HepG2 (cell line): Measurements from ENCODE around the gene ELAVL3.

Experiments
- CTCF ChIP-seq: sonication (generic); formaldehyde crosslinking; IDR thresholded peaks from 2 replicates; pipeline ENCODE4 v1.5.0; 2020; ENCODE audit warnings: mild to moderate bottlenecking, missing genetic modification reagents, moderate library complexity
- HDAC6 ChIP-seq: fragments of 200-600 bp; sonication (generic); IDR thresholded peaks from 2 replicates; pipeline ENCODE4 v1.7.0; 2017; ENCODE audit warnings: mild to moderate bottlenecking, antibody characterized with exemption, low read length, low read depth
- MAFK ChIP-seq, 2 experiments: IDR thresholded peaks in 1 of 2; conservative IDR thresholded peaks in 1 of 2; 2 replicates each; pipeline ENCODE4 v1.6.1; 2011; ENCODE audit warnings: improper control_type of control experiment in 2 of 2, low read length in 2 of 2
- NR0B2 ChIP-seq: sonication (generic); formaldehyde crosslinking; IDR thresholded peaks from 2 replicates; pipeline ENCODE4 v1.4.0; 2020; ENCODE audit warnings: mild to moderate bottlenecking, missing genetic modification reagents
- POLR2AphosphoS2 ChIP-seq: IDR thresholded peaks from 2 replicates; pipeline ENCODE4 v1.6.1; 2011; ENCODE audit warnings: low read depth, low read length, improper control_type of control experiment
- PRPF4 ChIP-seq: fragments of 200-400 bp; formaldehyde crosslinking; IDR thresholded peaks from 2 replicates; pipeline ENCODE4 v1.6.1; 2016; ENCODE audit warnings: low read length, low read depth; ENCODE audit not compliant: poor library complexity, severe bottlenecking
- SMC3 ChIP-seq: IDR thresholded peaks from 2 replicates; pipeline ENCODE4 v1.6.1; 2011; ENCODE audit warnings: low read length, improper control_type of control experiment
- U2AF2 ChIP-seq: fragments of 200-400 bp; formaldehyde crosslinking; IDR thresholded peaks from 2 replicates; pipeline ENCODE4 v1.6.1; 2017; ENCODE audit warnings: low read depth, mild to moderate bottlenecking, low read length
- ZBTB33 ChIP-seq: sonication (generic); formaldehyde crosslinking; IDR thresholded peaks from 2 replicates; pipeline ENCODE4 v1.4.0; 2020; ENCODE audit warnings: missing genetic modification reagents
- ZBTB7B ChIP-seq: sonication (generic); formaldehyde crosslinking; IDR thresholded peaks from 2 replicates; pipeline ENCODE4 v1.4.0; 2020; ENCODE audit warnings: missing genetic modification reagents

DNA sequence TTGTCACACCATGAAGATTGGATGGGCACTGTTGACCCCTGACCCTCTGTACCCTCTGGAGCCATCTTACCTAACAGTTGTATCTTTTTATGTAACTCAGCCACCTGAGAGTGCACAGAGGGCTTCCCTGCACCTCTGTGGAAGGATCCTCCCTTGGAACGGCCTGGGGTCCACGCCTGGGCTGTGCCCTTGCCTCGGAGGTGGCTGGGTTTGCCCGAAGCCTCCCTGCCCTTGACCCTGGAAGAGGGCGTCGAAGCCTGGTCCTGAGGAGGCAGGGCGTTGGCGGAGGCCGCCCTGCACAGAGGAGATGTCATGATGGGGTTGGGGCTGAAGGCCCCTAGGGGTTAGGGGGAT, 46.2 kb downstream of the ELAVL3 start:
- TF ChIP-seq ZBTB7B (no peak), HDAC6 (no peak), POLR2AphosphoS2 (no peak), NR0B2 (CRISPR knock-in tag) (no peak), MAFK (conservative IDR thresholded peaks at IDR 0.05 in 1 of 2, IDR thresholded peaks at IDR 0.05 in 1 of 2; ENCODE audit: low read length in 2 of 2) (no peak), ZBTB33 (CRISPR knock-in tag) (no peak), SMC3 (no peak), PRPF4 (no peak), U2AF2 (no peak), CTCF (CRISPR knock-in tag) (no peak)
